NCI-H2227 treated with DMSO at 0.1 percent for 48 hours (cell line): ENCODE measurements around the gene ZNF830.
A peak's percentile ranks its signal among the peaks of the same experiment; 100 is the strongest.
"Not testable (repeated sequence)": the region's sequence is repeated elsewhere in the genome, so short reads cannot be mapped to it uniquely, and the experiment has no call there.

Source experiments
- DNase-seq: peaks from one replicate; lab custom pipeline; 2025; lab: John Stamatoyannopoulos, UW

The ZNF830 gene

DNA sequence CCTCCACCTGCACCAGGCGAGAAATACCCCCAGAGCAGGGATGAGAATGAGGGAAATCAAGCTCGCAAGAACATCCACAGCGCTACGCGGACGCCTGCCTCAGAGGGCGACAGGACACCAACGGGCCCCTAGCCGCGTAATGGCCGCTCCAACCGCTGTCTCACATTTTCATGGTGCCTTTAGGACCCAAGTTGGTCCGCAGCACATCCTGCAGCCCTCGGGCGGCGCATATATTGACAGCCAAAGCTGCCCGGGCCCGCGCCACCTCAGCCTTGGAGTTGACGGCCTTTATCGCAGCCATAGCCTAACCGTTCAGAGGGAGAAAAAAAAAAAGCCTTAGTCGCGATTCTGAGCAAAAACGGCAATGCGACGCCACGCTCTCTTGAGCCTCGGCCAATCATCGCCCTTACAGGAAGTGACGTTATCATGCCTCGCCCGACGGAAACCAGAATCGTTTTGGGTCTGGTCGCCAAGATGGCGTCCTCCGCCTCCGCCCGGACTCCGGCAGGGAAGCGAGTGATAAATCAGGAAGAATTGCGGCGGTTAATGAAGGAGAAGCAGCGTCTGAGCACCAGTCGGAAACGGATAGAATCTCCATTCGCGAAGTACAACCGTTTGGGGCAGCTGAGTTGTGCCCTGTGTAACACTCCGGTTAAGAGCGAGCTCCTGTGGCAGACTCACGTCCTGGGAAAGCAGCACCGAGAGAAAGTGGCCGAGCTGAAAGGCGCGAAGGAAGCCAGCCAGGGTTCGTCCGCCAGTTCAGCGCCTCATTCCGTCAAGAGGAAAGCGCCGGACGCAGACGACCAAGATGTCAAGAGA, at the start of gene ZNF830, which contains the start of gene CCT6B:
TSS of gene ZNF830 (plus strand) at position 448 of the 819 bp plus-strand sequence. CDS start at position 475, 27 bp downstream.
TSS of gene CCT6B (minus strand) at position 368 of the 819 bp plus-strand sequence. CDS start at position 301, 67 bp downstream.
- peak; percentile 80 for DNase-seq

GRCh38 chr17:34913001-34913400, 48.3 kb upstream of the ZNF830 start:
- DNase-seq, result no peak

DNA sequence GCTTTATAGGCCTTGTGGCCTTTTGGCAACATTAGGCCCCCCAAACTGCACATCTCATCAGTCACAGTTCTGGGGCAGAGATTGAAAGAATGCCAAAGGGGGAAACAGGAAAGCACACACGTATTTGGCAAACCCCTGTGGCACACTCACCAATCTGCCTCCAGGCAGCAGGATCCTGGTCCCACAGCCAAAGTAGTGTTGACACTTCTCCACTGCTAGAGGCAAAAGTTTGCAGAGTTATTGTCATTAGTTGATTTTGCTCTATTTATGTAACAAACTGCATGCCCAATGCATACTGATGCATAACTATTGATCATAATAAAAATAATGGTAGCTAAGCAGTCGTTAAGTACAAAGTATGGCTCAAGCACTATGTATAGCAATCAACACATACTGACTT, 45.2 kb upstream of the ZNF830 start:
- no peak for DNase-seq

- DNase-seq, result no peak
These were observed 44.0 kb upstream of the ZNF830 start for GRCh38 chr17:34917381-34917780.

DNA sequence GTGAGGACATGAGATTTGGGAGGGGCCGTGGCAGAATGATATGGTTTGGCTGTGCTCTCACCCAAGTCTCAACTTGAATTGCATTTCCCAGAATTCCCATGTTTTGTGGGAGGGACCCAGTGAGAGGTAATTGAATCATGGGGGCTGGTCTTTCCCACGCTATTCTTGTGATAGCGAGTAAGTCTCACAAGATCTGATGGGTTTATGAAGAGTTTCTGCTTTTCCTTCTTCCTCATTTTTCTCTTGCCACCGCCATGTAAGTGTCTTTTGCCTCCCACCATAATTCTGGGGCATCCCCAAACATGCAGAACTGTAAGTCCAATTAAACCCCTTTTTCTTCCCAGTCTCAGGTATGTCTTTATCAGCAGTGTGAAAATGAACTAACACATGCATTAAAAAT, 40.7 kb upstream of the ZNF830 start:
- no peak for DNase-seq

- no peak for DNase-seq
These were observed 34.7 kb upstream of the ZNF830 start for GRCh38 chr17:34926661-34927060.

- no peak for DNase-seq
These were observed 31.1 kb upstream of the ZNF830 start for GRCh38 chr17:34930283-34930682.

DNA sequence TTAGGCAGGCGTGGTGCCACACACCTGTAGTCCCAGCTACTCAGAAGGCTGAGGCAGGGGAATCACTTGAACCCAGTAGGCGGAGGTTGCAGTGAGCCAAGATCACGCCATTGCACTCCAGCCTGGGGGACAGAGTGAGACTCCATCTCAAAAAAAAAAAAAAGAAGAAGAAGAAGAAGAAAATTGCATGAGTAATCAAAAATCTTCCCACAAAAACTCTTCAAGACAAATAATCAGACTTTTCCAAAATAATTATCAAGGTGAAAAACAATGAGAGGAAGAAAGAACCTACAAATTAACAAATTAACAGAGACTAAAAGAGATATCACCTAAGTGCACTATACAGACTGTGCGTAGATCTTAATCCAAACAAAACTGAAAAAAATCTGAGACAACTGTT, 10.6 kb upstream of the ZNF830 start:
- not testable (repeated sequence) for DNase-seq

DNA sequence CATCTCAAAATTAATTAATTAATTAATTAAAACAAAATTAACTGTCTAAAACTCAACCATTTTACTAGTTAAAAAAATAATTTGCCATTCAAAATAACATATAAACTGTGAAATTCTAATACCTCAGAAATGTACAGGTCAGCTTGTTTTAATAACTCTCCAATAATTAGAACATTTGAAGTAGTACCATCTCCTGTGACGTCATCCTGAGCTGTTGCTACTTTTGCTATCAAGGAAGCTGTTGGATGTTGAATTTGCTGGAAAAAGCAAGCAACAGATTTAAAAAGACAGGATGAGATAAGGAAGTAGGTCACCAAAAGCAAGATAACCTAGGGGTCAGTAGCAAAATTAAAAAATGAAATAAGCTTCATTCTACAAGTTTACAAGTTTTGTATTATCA, 2.9 kb upstream of the ZNF830 start:
- no peak for DNase-seq

- DNase-seq, result no peak
These were observed 12.8 kb downstream of the ZNF830 start for GRCh38 chr17:34974179-34974578.

DNA sequence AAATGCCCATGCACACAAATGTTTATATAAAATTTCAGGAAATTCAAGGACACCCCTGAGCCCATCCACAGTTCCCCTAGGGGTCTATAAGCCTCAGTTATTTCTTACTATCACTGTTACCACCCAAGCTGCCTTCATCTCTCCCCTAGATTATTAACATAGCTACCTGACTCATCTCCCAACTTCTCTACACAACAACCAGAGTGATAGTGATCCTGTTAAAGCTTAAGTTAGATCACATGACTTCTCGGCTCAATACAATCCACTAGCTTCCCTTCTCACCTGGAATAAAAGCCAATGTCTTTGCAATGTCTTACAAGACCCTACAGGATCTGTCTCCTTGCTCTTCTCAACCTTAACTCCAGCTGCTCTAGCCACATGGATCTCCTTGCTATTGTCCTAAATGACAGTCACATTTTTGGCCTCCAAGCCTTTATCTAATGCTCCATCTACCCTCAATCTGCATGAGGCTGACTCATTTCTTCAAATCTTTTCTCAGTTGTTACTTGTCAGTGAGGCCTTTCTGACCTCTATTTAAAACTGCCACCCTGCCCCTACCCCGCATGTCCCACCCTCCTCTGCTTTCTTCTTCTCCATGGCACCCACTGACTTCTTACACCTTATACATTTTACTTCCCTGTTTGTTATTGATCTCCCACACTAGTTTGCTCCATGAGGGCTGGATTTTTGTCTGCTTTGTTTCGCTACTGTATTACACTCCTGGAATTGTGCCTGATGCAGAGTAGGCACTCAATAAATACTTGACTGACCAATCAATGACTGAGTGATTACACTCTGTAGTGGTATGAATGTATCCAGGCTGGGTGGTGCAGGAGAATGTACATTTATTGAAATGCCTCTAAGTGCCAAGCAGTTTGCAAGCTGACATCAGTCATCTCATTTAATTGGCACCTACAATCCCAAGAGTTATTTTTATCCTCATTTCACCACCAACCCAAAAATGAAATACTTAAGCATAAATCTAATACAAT, 13.8 kb downstream of the ZNF830 start:
- DNase-seq, result no peak

DNA sequence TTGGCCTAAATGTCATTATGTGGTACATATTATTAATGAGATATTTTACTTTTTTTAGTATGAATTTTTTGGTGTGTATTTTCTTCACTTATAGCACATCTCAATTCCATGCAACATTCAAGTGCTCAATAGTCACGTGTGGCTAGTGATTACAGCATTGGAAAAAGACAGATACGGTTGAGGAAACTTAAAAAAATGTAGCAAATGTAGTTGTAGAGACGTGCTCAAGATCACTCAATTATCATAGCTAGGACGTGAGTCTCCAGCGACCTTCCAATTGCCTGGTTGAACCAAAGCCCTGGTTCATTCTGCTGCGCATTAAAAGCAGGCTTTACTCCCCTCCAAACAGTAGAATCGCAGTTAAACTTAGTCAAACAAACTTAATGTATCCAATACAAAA, 17.8 kb downstream of the ZNF830 start:
- no peak for DNase-seq

DNA sequence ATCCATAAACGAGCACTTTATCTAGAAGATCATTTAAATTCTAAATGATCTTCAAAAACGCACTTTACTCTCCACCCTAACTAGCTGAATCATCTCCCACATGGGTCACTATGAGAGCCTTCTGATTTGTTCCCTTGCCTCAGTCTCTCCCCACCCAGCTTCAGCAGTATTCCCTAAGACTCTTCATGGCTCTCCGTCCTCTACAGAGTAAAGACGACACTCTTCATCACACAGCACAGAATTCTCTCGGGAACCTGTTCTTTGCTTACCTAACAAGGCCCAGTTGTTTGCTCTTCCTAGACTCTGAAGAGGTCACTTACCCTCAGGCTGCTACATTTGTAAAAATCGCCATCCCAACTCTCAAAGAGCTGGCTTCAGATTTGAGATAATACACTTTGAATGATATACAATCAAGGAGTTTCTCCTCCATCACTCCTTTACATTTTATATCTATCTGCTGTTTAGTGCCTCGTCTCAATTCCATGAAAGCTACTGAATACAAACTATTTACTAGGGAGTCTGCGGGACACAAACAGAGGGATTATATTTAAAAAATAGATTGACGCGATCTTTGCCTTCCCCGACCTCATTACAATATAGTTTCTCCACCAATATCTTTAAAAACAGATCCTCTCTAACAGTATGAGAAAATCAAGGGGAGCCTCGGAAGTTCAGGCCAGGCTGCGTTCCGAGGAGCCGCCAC, 18.5 kb downstream of the ZNF830 start:
- DNase-seq, result no peak

- peak; percentile 86 for DNase-seq
These were observed 19.0 kb downstream of the ZNF830 start, which contains the start of gene LIG3 for GRCh38 chr17:34980353-34980680. LIG3 (plus strand) TSS chr17:34980512; CDS start chr17:34983006, 2,494 bp downstream.

GRCh38 chr17:34980681-34981537, 19.6 kb downstream of the ZNF830 start:
- DNase-seq, result peak; percentile 39

GRCh38 chr17:34981538-34982241, 20.4 kb downstream of the ZNF830 start:
- DNase-seq, result peak; percentile 19

- DNase-seq, result no peak
These were observed 25.9 kb downstream of the ZNF830 start for GRCh38 chr17:34987232-34987631.

DNA sequence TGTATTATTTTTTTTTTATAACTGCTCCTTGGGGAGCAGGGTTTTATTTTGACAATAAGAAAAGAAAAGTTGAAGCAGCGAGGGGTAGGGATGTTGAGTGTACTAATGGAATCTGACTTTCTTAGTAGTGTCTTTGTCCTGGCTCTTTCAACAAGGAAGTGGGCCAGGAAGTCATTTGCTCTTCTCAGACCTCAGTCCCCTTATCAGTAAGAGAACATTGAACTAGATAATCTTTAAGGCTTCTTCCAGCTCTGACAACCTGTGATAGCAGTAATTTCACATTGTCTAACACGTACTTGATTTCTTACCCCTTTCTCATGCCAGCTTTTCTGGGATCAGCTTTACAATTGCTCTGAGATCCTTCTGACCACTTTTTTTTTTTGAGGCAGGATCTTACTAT, 27.3 kb downstream of the ZNF830 start:
- no peak for DNase-seq

- DNase-seq, result no peak
These were observed 28.1 kb downstream of the ZNF830 start for GRCh38 chr17:34989473-34989872.

- no peak for DNase-seq
These were observed 29.6 kb downstream of the ZNF830 start for GRCh38 chr17:34990921-34991365.
